Osteoblast (primary cell): ENCODE data around the gene ADAT2. TPM values are rescaled to one million over a fixed set of nuclear protein-coding genes. Genes with fewer than 3 reads are reported as not detected.

ENCODE experiments used
- DNase-seq: peaks from one replicate; pipeline ENCODE4 v3.0.0; 2011; ENCODE audit warnings: low spot score, mixed read lengths; ENCODE audit not compliant: insufficient read length; ENCODE audit errors: missing footprints
- H2AFZ ChIP-seq: 2 replicates; pipeline ENCODE4 v1.6.0; 2011; ENCODE audit warnings: mild to moderate bottlenecking, low read length
- H3K27ac ChIP-seq: 2 replicates; pipeline ENCODE4 v1.5.1; 2011; ENCODE audit warnings: mild to moderate bottlenecking, low read depth, low read length, moderate library complexity
- H3K27me3 ChIP-seq: 2 replicates; pipeline ENCODE4 v1.6.0; 2012; ENCODE audit warnings: mild to moderate bottlenecking, control low read depth, inconsistent platforms, low read length, moderate library complexity; ENCODE audit not compliant: insufficient read depth
- H3K36me3 ChIP-seq: 2 replicates; pipeline ENCODE4 v1.5.1; 2011; ENCODE audit warnings: mild to moderate bottlenecking, low read length, control low read depth, moderate library complexity; ENCODE audit not compliant: insufficient read depth
- H3K4me1 ChIP-seq: 2 replicates; pipeline ENCODE4 v1.5.1; 2011; ENCODE audit warnings: mild to moderate bottlenecking, low read length, control low read depth, moderate library complexity; ENCODE audit not compliant: insufficient read depth
- H3K4me2 ChIP-seq: 2 replicates; pipeline ENCODE4 v1.6.0; 2011; ENCODE audit warnings: mild to moderate bottlenecking, low read length; ENCODE audit not compliant: insufficient read depth
- H3K4me3 ChIP-seq: fragments of 200-600 bp; sonication (generic); 3 replicates; pipeline ENCODE4 v1.5.1; 2012; ENCODE audit warnings: mild to moderate bottlenecking, low read length, inconsistent platforms; ENCODE audit not compliant: insufficient read depth
- H3K79me2 ChIP-seq: 2 replicates; pipeline ENCODE4 v1.6.0; 2012; ENCODE audit warnings: mild to moderate bottlenecking, low read length, control low read depth, inconsistent platforms; ENCODE audit not compliant: insufficient read depth
- H3K9me3 ChIP-seq: 2 replicates; pipeline ENCODE4 v1.5.1; 2011; ENCODE audit warnings: low read depth, low read length, control low read depth
- H4K20me1 ChIP-seq: 2 replicates; pipeline ENCODE4 v1.6.0; 2012; ENCODE audit warnings: mild to moderate bottlenecking, low read length, control low read depth; ENCODE audit not compliant: insufficient read depth
- CTCF ChIP-seq: IDR thresholded peaks from 2 replicates; pipeline ENCODE4 v1.5.1; 2011; ENCODE audit warnings: mild to moderate bottlenecking, low read depth, low read length, moderate library complexity; ENCODE audit errors: extremely low read depth
- total RNA-seq: library from RNA; depleted of rRNA; stranded (reverse); fragments of >200 nt; gene quantifications from 2 replicates; pipeline ENCODE4 v1.2.3, GENCODE V29; 2012

The ADAT2 gene
- total RNA-seq, 1 donor, result 2.2 TPM

GRCh38 chr6:143401068-143401446 is 49.4 kb downstream of the ADAT2 start:
- H3K79me2 ChIP-seq, result no peaks in the 10 kb centered on the region
- no peaks in the 10 kb centered on the region for H3K36me3 ChIP-seq
- DNase-seq, result no peak
- H3K27me3 ChIP-seq, result no peaks in the 10 kb centered on the region
- H2AFZ ChIP-seq, result no peak overlapping the region
- no peak overlapping the region for H3K4me2 ChIP-seq
- H4K20me1 ChIP-seq, result no peaks in the 10 kb centered on the region
- H3K27ac ChIP-seq, result no peak overlapping the region
- no peak for TF ChIP-seq CTCF
- no peaks in the 10 kb centered on the region for H3K9me3 ChIP-seq
- H3K4me3 ChIP-seq, result no peak overlapping the region
- H3K4me1 ChIP-seq, result peaks cover 32% of the 10 kb centered on the region

DNA sequence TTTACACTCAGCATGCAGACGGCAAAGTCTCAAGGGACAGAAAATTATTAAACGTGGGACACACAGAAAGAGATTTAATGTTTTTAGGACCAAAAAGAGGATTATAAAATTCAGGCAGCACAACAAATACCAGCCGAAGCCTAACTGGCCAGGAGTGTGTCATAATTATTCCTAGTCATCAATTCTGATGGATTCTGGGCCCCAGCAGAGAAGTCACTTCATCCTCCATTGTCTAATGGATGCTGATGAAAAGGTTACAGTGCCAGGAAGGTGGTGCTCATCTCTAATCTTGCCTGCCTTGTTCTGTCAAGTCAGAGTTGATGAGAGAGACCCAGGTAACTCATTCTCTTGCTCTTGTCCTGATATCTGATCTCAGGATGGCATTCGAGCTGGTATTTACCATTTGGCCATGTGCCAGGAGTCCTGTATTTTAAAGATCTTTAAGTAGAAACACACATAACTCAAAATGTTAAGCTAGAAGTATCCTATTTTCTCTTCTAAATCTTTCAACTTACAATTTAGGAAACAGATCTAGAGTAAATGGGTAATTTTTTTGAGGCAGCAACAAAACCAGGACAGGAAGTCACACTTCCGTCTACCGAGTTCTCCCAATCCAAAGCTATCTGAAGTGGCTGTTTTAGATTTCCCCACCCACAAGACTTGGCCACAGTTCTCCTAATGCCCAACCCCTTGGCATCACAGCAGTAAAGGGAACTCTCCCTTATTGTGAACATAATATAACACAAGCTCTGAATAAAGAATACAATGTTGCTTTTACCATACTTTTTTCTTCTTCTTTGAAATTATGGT is 50.0 kb downstream of the ADAT2 start:
- Histone ChIP-seq H3K4me1 (peaks cover 26% of the 10 kb centered on the region), H4K20me1 (no peaks in the 10 kb centered on the region), H3K27ac (no peak overlapping the region), H3K27me3 (no peaks in the 10 kb centered on the region), H2AFZ (no peak overlapping the region), H3K9me3 (no peaks in the 10 kb centered on the region), H3K36me3 (no peaks in the 10 kb centered on the region), H3K4me2 (no peak overlapping the region), H3K79me2 (no peaks in the 10 kb centered on the region), H3K4me3 (no peak overlapping the region)
- peak; percentile 23 for DNase-seq
- TF ChIP-seq CTCF, result no peak

GRCh38 chr6:143399775-143400174 is 50.7 kb downstream of the ADAT2 start:
- no peaks in the 10 kb centered on the region for H3K36me3 ChIP-seq
- H3K4me3 ChIP-seq, result no peak overlapping the region
- H2AFZ ChIP-seq, result no peak overlapping the region
- no peaks in the 10 kb centered on the region for H3K27me3 ChIP-seq
- no peak overlapping the region for H3K27ac ChIP-seq
- no peaks in the 10 kb centered on the region for H3K9me3 ChIP-seq
- no peak overlapping the region for H3K4me2 ChIP-seq
- H4K20me1 ChIP-seq, result no peaks in the 10 kb centered on the region
- DNase-seq, result no peak
- H3K79me2 ChIP-seq, result no peaks in the 10 kb centered on the region
- no peak for TF ChIP-seq CTCF
- peaks cover 19% of the 10 kb centered on the region for H3K4me1 ChIP-seq

GRCh38 chr6:143399176-143399575 is 51.3 kb downstream of the ADAT2 start:
- no peaks in the 10 kb centered on the region for H3K79me2 ChIP-seq
- peaks cover 16% of the 10 kb centered on the region for H3K4me1 ChIP-seq
- H2AFZ ChIP-seq, result no peak overlapping the region
- H3K9me3 ChIP-seq, result no peaks in the 10 kb centered on the region
- DNase-seq, result no peak
- H3K36me3 ChIP-seq, result no peaks in the 10 kb centered on the region
- no peaks in the 10 kb centered on the region for H3K27me3 ChIP-seq
- no peaks in the 10 kb centered on the region for H4K20me1 ChIP-seq
- no peak overlapping the region for H3K4me2 ChIP-seq
- no peak for TF ChIP-seq CTCF
- no peak overlapping the region for H3K4me3 ChIP-seq
- no peak overlapping the region for H3K27ac ChIP-seq
